Endothelial cell of umbilical vein (primary cell): Measurements from ENCODE around the gene PRRC1. TPM values are rescaled to one million over a fixed set of nuclear protein-coding genes. Genes with fewer than 3 reads are reported as not detected.
A peak's percentile ranks its signal among the peaks of the same experiment; 100 is the strongest.

Source experiments
- Bru-seq: library from RNA; stranded (reverse); fragments of 400-500 nt; gene quantifications from one replicate; lab custom pipeline; 2021; lab: Mats Ljungman, UMichigan
- BruChase-seq, 2 experiments: library from RNA; stranded (reverse); fragments of 400-500 nt; gene quantifications; one replicate each; lab custom pipeline; 2021; lab: Mats Ljungman, UMichigan
- BruUV-seq: library from RNA; stranded (reverse); fragments of 400-500 nt; replicated peaks from 2 replicates; lab custom pipeline; 2021; lab: Mats Ljungman, UMichigan
- CTCF ChIA-PET: fragments of 300-600, 350-600 bp; sonication (Branson Sonifier 250); formaldehyde crosslinking; loops from one replicate; lab custom pipeline; 2021; ENCODE audit warnings: antibody characterized with exemption, inconsistent platforms; lab: Charles Lee
- POLR2A ChIA-PET: fragments of 300-600, 350-600 bp; sonication (Branson Sonifier 250); formaldehyde crosslinking; loops from one replicate; lab custom pipeline; 2021; ENCODE audit warnings: antibody characterized with exemption, inconsistent platforms; lab: Charles Lee
- DNase-seq: peaks from one replicate; pipeline ENCODE4 v3.0.0-alpha.2; 2011; ENCODE audit warnings: low read depth, low spot score
- FAIRE-seq: peaks from 2 replicates; lab custom pipeline; 2011; peaks lifted over from hg19 to GRCh38; lab: Jason Lieb, UNC
- H2AFZ ChIP-seq: 2 replicates; pipeline ENCODE4 v1.6.0; 2012; ENCODE audit warnings: low read depth, low read length, control low read depth, inconsistent platforms
- H3K27ac ChIP-seq: 2 replicates; pipeline ENCODE4 v1.5.1; 2011; ENCODE audit warnings: low read depth, mild to moderate bottlenecking, control low read depth, low read length, moderate library complexity; ENCODE audit not compliant: insufficient read depth
- H3K27me3 ChIP-seq, 2 experiments: 2 replicates each; pipeline versions ENCODE4 v1.6.0 to v1.6.1; 2011; ENCODE audit warnings: low read length in 2 of 2, mixed read lengths in 1 of 2; ENCODE audit not compliant: control insufficient read depth in 2 of 2, insufficient read depth in 2 of 2
- H3K36me3 ChIP-seq, 2 experiments: 2 replicates in 1 of 2; 3 replicates in 1 of 2; pipeline ENCODE4 v1.5.1; 2011; ENCODE audit warnings: low read length in 2 of 2, mild to moderate bottlenecking in 1 of 2, moderate library complexity in 1 of 2; ENCODE audit not compliant: control insufficient read depth in 2 of 2, insufficient read depth in 2 of 2; ENCODE audit errors: extremely low read depth in 1 of 2
- H3K4me1 ChIP-seq: 3 replicates; pipeline ENCODE4 v1.5.1; 2011; ENCODE audit warnings: mild to moderate bottlenecking, low read length; ENCODE audit not compliant: control insufficient read depth, insufficient read depth; ENCODE audit errors: extremely low read depth
- H3K4me2 ChIP-seq: 2 replicates; pipeline ENCODE4 v1.6.1; 2011; ENCODE audit warnings: low read length, control low read depth, mixed read lengths; ENCODE audit not compliant: insufficient read depth
- H3K4me3 ChIP-seq, 3 experiments: fragments of 200-600 bp in 1 of 3; sonication (generic), shearing (Covaris generic) in 1 of 3; replicated peaks in 1 of 3; 2 replicates each; pipeline ENCODE4 v1.5.1; 2011 to 2016; ENCODE audit warnings: control low read depth in 3 of 3, low read length in 3 of 3, mild to moderate bottlenecking in 2 of 3, inconsistent platforms in 1 of 3, low read depth in 1 of 3, moderate library complexity in 1 of 3; ENCODE audit not compliant: insufficient read depth in 1 of 3
- H3K79me2 ChIP-seq: 2 replicates; pipeline ENCODE4 v1.6.0; 2012; ENCODE audit warnings: low read length, inconsistent platforms; ENCODE audit not compliant: control insufficient read depth, insufficient read depth
- H3K9ac ChIP-seq: replicated peaks from 2 replicates; pipeline ENCODE3; 2011; ENCODE audit warnings: low read length, control low read depth; ENCODE audit not compliant: insufficient read depth; ENCODE audit errors: extremely low read depth
- H3K9me1 ChIP-seq: replicated peaks from 3 replicates; pipeline ENCODE4 v1.6.0; 2011; ENCODE audit warnings: mild to moderate bottlenecking, low read length; ENCODE audit not compliant: control insufficient read depth, insufficient read depth; ENCODE audit errors: extremely low read depth
- H3K9me3 ChIP-seq: replicated peaks from 2 replicates; pipeline ENCODE4 v1.5.1; 2012; ENCODE audit warnings: low read length, inconsistent platforms; ENCODE audit not compliant: control insufficient read depth, insufficient read depth
- H4K20me1 ChIP-seq: replicated peaks from 2 replicates; pipeline ENCODE3; 2011; ENCODE audit warnings: mild to moderate bottlenecking, low read length; ENCODE audit not compliant: control insufficient read depth, insufficient read depth; ENCODE audit errors: extremely low read depth
- FOS ChIP-seq: IDR thresholded peaks from 2 replicates; pipeline ENCODE4 v1.6.1; 2011; ENCODE audit warnings: mild to moderate bottlenecking, low read length, moderate library complexity, borderline replicate concordance; ENCODE audit not compliant: insufficient read depth
- GATA2 ChIP-seq: IDR thresholded peaks from 2 replicates; pipeline ENCODE4 v1.7.0; 2011; ENCODE audit warnings: low read depth, mild to moderate bottlenecking, moderate library complexity, mixed read lengths, low read length; ENCODE audit not compliant: insufficient read length, insufficient read depth
- MYC ChIP-seq: IDR thresholded peaks from one replicate; pipeline ENCODE4 v1.6.1; 2011; ENCODE audit warnings: mild to moderate bottlenecking, low read depth, low read length
- POLR2A ChIP-seq: IDR thresholded peaks from 2 replicates; pipeline ENCODE4 v1.6.1; 2012; ENCODE audit warnings: low read depth, mild to moderate bottlenecking, control low read depth, low read length
- POLR2AphosphoS5 ChIP-seq: IDR thresholded peaks from 2 replicates; pipeline ENCODE4 v1.6.1; 2012; ENCODE audit warnings: low read depth, mild to moderate bottlenecking, control low read depth, low read length, moderate library complexity; ENCODE audit not compliant: insufficient read depth
- dilution Hi-C: fragments of 300-500 bp; cut with MboI; formaldehyde crosslinking; loops from one replicate; pipeline ENCODE4 v1.15.0; 2019; ENCODE audit warnings: low sequenced_read_pairs; ENCODE audit not compliant: extremely low pct_ligation_motif_present
- intact Hi-C: fragments of 100-400 bp; cut with micrococcal nuclease; formaldehyde crosslinking; loops from one replicate; pipeline ENCODE4 v1.10.0; 2022
- long read RNA-seq: library from polyadenylated mRNA; stranded (forward); transcript quantifications from one replicate; pipeline ENCODE4 v2.0.0, GENCODE V29; 2021
- polyA minus RNA-seq, 3 experiments: library from RNA; depleted of rRNA, polyadenylated mRNA; stranded (reverse); fragments of >200 nt; gene quantifications; 1 replicate in 1 of 3; 2 replicates in 2 of 3; pipeline ENCODE4 v1.2.3, GENCODE V29; 2011
- polyA plus RNA-seq, 4 experiments: library from polyadenylated mRNA; depleted of rRNA in 3 of 4; stranded (reverse) in 3 of 4; unstranded in 1 of 4; fragments of >200 nt; gene quantifications; 2 replicates each; pipeline versions ENCODE4 v1.2.1 to v1.2.3, GENCODE V29; 2011 to 2012; ENCODE audit warnings: missing spikeins in 1 of 4
- total RNA-seq: library from RNA; stranded (reverse); gene quantifications from 2 replicates; pipeline ENCODE4 v1.2.3, GENCODE V29; 2021
- TF ChIP-seq, protein P1 (sequence below), 2 donors: IDR thresholded peaks; 1 replicate in 1 of 2; 2 replicates in 1 of 2; pipeline ENCODE4 v1.5.1; 2011; ENCODE audit warnings: low read length in 2 of 2, mild to moderate bottlenecking in 2 of 2, moderate library complexity in 2 of 2, control low read depth in 1 of 2, inconsistent platforms in 1 of 2, low read depth in 1 of 2; ENCODE audit not compliant: insufficient read depth in 1 of 2; ENCODE audit errors: extremely low read depth in 1 of 2

The PRRC1 gene
- total RNA-seq: 72.7 and 77.6 TPM in 2 replicates
- 64.4 and 65.8 TPM in 2 replicates for polyA plus RNA-seq
- polyA plus RNA-seq (2011; cell fraction: cytosol; rRNA removed): 37.4 and 39.0 TPM in 2 replicates
- polyA plus RNA-seq (2011; cell fraction: nucleus; rRNA removed): 63.1 and 66.2 TPM in 2 replicates
- polyA plus RNA-seq (2012): 53.1 and 59.0 TPM in 2 replicates
- 244 and 267 TPM in 2 replicates for polyA minus RNA-seq
- polyA minus RNA-seq (2011; cell fraction: cytosol; rRNA and poly(A)+ RNA removed): 30.3 TPM
- polyA minus RNA-seq (2011; cell fraction: nucleus; rRNA and poly(A)+ RNA removed): 73.1 and 114 TPM in 2 replicates
- Bru-seq, nascent RNA: percentile 95 among the genes with signal in this experiment
- BruChase-seq, experiment 1, labeled RNA remaining after a 6-hour chase: percentile 90 among the genes with signal in this experiment
- BruChase-seq, experiment 2, labeled RNA remaining after a 2-hour chase: percentile 94 among the genes with signal in this experiment
- long read RNA-seq, full-length matches to known transcripts: 85 of 103 reads
- long read RNA-seq, partial matches to known transcripts: 14 of 103 reads
- long read RNA-seq, other reads (novel, unspliced or antisense): 4 of 103 reads

DNA sequence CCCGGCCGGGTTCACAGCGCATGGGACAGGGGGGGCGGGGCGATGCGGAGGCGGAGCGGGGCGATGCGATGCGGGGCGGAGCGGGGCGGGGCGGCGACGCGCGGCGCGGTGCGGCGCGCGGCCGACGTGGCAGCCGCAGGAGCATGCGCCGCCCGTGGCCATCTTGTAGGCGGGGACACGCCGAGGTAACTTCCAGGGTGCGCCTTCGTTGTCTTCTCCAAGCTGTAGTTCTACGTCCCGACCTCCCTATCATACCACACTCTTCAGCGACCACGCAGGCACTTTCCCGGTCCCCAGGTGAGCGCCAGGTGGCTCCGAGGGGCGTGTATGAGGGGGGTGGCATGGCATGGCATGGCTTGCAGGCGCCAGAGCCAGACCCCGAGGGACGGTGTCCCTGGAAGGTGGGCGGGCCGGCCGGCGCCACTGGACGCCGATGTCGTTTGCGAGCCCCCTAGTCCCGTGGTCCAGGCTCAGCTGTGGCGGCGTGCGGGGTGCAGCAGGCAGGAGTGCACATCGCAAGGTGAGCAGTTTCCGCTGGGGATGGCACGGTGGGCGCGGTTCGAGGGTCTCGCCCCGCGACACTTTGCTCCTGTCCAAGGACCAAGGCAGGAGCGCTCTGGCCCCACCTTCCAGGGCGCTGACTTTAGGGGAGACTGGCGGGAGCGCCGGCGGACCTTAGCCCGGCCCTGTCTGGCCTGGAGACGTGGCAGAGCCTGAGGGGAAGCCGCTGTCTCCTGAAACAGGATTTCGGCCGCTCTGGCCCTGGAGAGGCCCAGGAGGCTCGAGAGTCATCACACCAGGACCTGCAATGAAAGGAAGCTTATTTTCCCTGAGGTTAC is at the start of gene PRRC1:
PRRC1 (plus strand) TSS at position 161 of the 839 bp plus-strand sequence. CDS start 5,840 bp downstream, outside the sequence.
- BruUV-seq: TSS peak; percentile 22
- peak within 1 kb of the TSS; percentile 66 for H3K4me2 ChIP-seq
- TF ChIP-seq MYC (no peak), POLR2AphosphoS5 (peak; percentile 89), POLR2A (peak; percentile 82)
- ChIA-PET CTCF (interaction anchor here (0.9 to 1.7 kb wide), 3 partner anchors 19 to 25 kb away, joined by 3 to 4 read pairs (median 4); no protein-coding TSS in a partner anchor), POLR2A (no interaction called here)
- peak within 1 kb of the TSS; percentile 88 for H3K9ac ChIP-seq
- H3K27ac ChIP-seq: peak within 1 kb of the TSS; percentile 69
- peaks cover 14% of the 10 kb centered on the region for H3K4me1 ChIP-seq
- FAIRE-seq: peak; percentile 82
- peaks cover 6 to 11% of the 10 kb centered on the region in 2 experiments for H3K27me3 ChIP-seq
- no peaks in the 10 kb centered on the region for H3K9me3 ChIP-seq
- H2AFZ ChIP-seq: peak within 1 kb of the TSS; percentile 89
- peaks cover 2 to 3% of the 10 kb centered on the region in 2 experiments for H3K36me3 ChIP-seq
- dilution Hi-C loops: no loop called here
- peaks cover 51% of the 10 kb centered on the region for H3K79me2 ChIP-seq
- peaks cover 4% of the 10 kb centered on the region for H4K20me1 ChIP-seq
- H3K4me3 ChIP-seq: peak within 1 kb of the TSS; percentile 61 to 82 (median 68)
- H3K9me1 ChIP-seq: no peaks in the 10 kb centered on the region
- peak; percentile 81 for DNase-seq
- intact Hi-C loops: loop anchor here (2.0 kb wide), 1 partner anchor 739 kb away; no protein-coding TSS in a partner anchor

DNA sequence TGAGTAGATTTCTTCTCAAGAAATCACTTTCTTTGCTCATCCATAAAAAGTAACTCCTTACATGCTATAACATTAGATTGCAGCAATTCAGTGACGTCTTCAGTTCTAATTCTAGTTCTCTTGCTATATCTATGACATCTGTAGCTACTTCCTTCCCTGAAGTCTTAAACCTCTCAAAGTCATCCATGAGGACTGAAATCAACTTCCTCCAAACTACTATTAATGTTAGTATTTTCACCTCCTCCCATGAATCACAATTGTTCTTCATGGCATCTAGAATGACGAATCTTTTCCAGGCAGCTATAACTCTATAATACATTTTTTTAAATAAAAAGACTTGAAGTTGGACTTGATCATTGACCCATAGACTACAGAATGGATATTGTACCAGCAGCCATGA is 46.2 kb upstream of the PRRC1 start:
- BruUV-seq: no TSS peak

More for the DNA sequence above, 46.2 kb upstream of the PRRC1 start:
- Histone ChIP-seq H3K27ac (no peak overlapping the region), H3K9me3 (no peaks in the 10 kb centered on the region), H3K9ac (no peak overlapping the region), H2AFZ (no peak overlapping the region), H3K9me1 (no peaks in the 10 kb centered on the region), H4K20me1 (no peaks in the 10 kb centered on the region), H3K4me2 (no peak overlapping the region), H3K36me3 (no peaks in the 10 kb centered on the region), H3K4me3 (no peak overlapping the region), H3K27me3 (no peaks in the 10 kb centered on the region), H3K4me1 (no peaks in the 10 kb centered on the region), H3K79me2 (no peaks in the 10 kb centered on the region)
- ChIA-PET POLR2A (no interaction called here), CTCF (interaction anchor here (0.8 to 3.4 kb wide), 3 partner anchors 16 to 22 kb away, joined by 3 to 20 read pairs (median 6); no protein-coding TSS in a partner anchor)
- FAIRE-seq (no peak), DNase-seq (peak; percentile 26)
- intact Hi-C loops: no loop called here
- TF ChIP-seq GATA2 (peak; percentile 10), FOS (peak; percentile 29)
- TF ChIP-seq, protein P1, sequence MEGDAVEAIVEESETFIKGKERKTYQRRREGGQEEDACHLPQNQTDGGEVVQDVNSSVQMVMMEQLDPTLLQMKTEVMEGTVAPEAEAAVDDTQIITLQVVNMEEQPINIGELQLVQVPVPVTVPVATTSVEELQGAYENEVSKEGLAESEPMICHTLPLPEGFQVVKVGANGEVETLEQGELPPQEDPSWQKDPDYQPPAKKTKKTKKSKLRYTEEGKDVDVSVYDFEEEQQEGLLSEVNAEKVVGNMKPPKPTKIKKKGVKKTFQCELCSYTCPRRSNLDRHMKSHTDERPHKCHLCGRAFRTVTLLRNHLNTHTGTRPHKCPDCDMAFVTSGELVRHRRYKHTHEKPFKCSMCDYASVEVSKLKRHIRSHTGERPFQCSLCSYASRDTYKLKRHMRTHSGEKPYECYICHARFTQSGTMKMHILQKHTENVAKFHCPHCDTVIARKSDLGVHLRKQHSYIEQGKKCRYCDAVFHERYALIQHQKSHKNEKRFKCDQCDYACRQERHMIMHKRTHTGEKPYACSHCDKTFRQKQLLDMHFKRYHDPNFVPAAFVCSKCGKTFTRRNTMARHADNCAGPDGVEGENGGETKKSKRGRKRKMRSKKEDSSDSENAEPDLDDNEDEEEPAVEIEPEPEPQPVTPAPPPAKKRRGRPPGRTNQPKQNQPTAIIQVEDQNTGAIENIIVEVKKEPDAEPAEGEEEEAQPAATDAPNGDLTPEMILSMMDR (IDR thresholded peaks at IDR 0.05; ENCODE audit: extremely low read depth in 1 of 2, insufficient read depth in 1 of 2, low read depth in 1 of 2, low read length in 2 of 2): no peak
- dilution Hi-C loops: no loop called here
